Peyer's patch (tissue), 4 donors: Measurements from ENCODE around the gene THBS3.
"Not testable (repeated sequence)": the region's sequence is repeated elsewhere in the genome, so short reads cannot be mapped to it uniquely, and the experiment has no call there.

Experiments
- POLR2A ChIP-seq, 2 donors: fragments of 450-650 bp; IDR thresholded peaks; one replicate each; pipeline ENCODE4 v1.5.1; 2017; ENCODE audit warnings: antibody characterized with exemption in 2 of 2, mild to moderate bottlenecking in 2 of 2, moderate library complexity in 2 of 2
- TF ChIP-seq, protein P1 (sequence below), 6 experiments: fragments of 450-650 bp in 4 of 6; fragments of 200-600 bp in 2 of 6; sonication (generic) in 1 of 6; IDR thresholded peaks; one replicate each; pipeline ENCODE4 v1.5.1; 2017 to 2019; ENCODE audit warnings: antibody characterized with exemption in 6 of 6, mild to moderate bottlenecking in 3 of 6, moderate library complexity in 1 of 6

GRCh38 chr1:155168105-155168445 is 39.6 kb downstream of the THBS3 start:
- not testable (repeated sequence) for TF ChIP-seq POLR2A (IDR thresholded peaks at IDR 0.05)
- TF ChIP-seq, protein P1, sequence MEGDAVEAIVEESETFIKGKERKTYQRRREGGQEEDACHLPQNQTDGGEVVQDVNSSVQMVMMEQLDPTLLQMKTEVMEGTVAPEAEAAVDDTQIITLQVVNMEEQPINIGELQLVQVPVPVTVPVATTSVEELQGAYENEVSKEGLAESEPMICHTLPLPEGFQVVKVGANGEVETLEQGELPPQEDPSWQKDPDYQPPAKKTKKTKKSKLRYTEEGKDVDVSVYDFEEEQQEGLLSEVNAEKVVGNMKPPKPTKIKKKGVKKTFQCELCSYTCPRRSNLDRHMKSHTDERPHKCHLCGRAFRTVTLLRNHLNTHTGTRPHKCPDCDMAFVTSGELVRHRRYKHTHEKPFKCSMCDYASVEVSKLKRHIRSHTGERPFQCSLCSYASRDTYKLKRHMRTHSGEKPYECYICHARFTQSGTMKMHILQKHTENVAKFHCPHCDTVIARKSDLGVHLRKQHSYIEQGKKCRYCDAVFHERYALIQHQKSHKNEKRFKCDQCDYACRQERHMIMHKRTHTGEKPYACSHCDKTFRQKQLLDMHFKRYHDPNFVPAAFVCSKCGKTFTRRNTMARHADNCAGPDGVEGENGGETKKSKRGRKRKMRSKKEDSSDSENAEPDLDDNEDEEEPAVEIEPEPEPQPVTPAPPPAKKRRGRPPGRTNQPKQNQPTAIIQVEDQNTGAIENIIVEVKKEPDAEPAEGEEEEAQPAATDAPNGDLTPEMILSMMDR (IDR thresholded peaks at IDR 0.05), result not testable (repeated sequence)
